ENCODE measurements around the gene BICRAL. TPM values are rescaled to one million over a fixed set of nuclear protein-coding genes. Genes with fewer than 3 reads are reported as not detected.

BICRAL gene, protein sequence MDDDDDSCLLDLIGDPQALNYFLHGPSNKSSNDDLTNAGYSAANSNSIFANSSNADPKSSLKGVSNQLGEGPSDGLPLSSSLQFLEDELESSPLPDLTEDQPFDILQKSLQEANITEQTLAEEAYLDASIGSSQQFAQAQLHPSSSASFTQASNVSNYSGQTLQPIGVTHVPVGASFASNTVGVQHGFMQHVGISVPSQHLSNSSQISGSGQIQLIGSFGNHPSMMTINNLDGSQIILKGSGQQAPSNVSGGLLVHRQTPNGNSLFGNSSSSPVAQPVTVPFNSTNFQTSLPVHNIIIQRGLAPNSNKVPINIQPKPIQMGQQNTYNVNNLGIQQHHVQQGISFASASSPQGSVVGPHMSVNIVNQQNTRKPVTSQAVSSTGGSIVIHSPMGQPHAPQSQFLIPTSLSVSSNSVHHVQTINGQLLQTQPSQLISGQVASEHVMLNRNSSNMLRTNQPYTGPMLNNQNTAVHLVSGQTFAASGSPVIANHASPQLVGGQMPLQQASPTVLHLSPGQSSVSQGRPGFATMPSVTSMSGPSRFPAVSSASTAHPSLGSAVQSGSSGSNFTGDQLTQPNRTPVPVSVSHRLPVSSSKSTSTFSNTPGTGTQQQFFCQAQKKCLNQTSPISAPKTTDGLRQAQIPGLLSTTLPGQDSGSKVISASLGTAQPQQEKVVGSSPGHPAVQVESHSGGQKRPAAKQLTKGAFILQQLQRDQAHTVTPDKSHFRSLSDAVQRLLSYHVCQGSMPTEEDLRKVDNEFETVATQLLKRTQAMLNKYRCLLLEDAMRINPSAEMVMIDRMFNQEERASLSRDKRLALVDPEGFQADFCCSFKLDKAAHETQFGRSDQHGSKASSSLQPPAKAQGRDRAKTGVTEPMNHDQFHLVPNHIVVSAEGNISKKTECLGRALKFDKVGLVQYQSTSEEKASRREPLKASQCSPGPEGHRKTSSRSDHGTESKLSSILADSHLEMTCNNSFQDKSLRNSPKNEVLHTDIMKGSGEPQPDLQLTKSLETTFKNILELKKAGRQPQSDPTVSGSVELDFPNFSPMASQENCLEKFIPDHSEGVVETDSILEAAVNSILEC
- total RNA-seq, result 6.6 and 7.0 TPM in 2 replicates

DNA sequence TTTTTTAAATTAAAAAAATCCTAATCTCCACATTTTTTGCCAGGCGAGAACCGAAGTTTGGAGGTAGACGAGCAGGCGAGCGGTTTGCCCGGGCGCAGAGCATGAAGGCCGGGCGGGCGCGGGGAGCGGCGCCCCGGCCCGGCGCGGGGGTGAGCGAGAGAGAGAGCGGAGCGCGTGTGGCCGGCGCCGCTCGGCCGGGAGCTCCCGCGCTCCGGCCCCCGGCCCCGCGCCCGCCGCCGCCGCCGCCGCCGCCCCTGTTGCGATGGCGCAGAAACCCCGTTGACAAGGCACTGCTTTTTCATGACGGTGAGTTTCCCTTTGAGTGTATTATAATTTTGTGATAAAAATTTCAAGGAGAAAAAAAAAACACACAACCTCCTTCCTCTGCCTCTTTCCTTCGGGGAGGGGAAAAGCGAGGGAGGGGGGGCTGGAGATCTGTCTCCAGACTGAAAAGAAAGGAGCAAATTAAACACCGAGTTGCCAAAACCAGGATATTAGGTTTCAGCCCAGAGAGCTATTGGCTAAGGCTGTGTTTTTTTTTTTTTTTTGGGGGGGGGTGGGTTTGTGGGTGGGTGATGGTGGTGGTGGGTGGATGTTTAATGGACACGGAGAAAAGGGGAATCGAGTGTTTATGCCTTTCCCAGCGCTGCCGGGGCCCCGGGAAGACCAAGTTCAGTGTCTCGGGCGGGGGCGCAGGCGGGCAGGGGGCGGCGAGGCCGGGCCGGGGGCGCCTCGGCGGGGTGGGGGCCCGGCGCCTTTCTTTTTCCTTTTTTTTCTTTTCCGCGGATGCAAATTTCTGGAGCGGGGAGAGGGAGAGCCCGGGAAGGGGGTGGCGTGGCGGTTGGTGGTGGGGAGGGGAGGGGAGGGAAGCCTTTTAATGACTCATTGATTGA, at the start of gene BICRAL:
BICRAL (plus strand) TSS at position 257 of the 893 bp plus-strand sequence. CDS start 39,971 bp downstream, outside the sequence.

DNA sequence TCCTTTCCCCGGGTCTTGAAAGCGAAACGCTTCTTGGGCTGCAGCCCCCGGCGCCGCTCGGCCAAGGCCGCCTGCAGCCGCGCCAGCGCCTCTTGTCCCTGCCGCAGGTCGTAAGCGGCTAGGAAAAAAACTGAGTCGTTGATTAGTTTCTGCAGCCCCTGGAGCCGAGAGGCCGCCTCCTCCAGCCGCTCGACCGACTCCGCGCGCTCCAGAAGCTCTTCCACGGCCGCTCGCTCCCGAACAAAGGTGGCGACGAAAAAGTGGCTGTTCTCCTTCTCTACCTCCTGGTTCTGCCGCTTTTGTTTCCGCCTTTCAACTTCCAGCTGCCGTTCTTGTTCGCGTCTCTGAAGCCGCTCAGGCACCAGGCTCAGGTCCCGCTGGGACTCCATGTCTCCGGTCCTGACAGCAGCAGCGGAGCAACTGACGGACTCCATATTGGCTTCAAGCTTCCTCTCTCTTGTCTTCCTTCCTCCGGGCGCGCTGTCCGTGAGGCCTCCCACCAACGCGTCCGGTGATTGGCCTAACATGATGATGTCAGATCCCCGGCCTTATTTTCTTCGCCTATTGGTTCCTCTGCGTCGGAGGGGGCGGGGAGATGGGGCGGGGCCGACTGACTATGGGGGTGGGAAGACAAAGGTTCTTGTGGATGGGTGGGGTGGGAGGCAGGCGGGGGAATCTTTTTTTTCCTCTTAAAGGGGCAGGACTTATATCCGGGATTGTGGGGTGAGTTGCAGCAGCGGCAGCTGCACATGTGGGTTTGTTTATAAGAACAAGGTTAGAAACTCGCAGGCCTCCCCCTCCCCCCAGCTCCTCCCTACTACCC, 36.0 kb upstream of the BICRAL start, which contains the start of gene TBCC:
TBCC (minus strand) TSS at position 464 of the 823 bp plus-strand sequence; CDS start at position 434, 30 bp downstream.

DNA sequence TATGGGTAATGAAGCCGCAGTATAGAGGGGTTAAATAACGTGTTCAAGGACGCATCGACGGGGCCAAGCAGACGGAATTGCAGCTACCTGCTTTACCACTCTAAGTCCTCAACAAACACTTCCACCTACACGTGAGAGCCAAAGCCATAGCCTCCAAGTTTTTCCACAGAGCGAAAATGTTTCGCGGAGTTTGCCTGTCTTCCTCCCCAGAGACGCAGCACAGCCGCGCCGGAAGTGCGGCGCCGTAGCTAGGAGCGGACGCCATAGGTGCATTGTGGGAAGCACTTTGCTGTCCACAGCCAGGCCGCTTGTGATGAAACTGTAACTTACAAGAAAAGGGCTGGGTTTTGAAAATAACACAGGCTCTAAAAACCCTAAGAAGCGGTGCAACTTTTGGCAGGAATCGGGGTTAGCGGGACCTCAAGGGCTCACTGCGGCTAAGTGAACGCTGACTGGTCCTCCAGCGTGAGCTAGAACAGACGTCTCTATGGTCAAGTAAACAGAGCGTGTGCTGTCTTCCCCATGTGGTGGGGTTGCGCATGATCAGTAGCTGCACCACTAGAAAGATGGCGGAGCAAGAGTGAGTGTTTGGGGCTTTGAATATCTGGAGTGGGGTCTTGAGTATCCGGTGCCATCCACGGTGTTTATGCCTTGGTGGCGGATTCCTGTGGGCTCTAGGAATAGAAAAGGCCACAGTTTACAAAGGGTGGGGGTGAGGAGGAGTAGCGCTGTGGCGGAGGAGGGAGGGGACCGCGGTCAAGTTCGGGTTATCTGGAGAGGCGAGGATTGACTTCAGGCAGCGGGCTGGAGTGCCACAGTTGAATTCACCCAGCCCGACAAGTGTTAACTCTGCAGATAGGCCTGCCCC, 97.8 kb downstream of the BICRAL start, which contains the start of gene RPL7L1:
RPL7L1 (plus strand) TSS at position 245 of the 868 bp plus-strand sequence; CDS start at position 540, 295 bp downstream.

DNA sequence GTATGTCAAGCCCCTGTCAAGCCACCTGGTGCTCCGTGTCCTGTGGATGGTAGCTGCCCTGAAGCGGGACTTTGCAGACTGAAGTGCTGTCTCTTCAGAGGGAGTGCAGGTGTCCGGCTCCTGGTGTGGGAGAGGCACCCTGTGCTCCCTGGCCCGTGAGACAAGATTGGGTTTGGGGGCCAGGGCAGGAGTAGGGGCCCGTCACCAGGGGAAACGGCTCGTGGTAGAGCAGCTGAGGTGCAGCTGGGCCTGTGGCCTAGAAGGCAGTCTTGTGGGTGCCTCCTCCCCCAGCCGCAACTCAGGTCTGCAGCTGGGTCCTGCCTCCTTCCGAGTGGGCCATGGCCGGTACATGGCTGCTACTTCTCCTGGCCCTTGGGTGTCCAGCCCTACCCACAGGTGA, 133.9 kb downstream of the BICRAL start, which contains the start of gene PTCRA:
PTCRA (plus strand) TSS at position 322 of the 400 bp plus-strand sequence; CDS start at position 339, 17 bp downstream.

Other genes starting within 250 kb of the BICRAL start
- gene UBR2, start 218.0 kb upstream of the BICRAL start, total RNA-seq, result 15.8 and 16.2 TPM in 2 replicates
- gene PRPH2, start 59.5 kb upstream of the BICRAL start, total RNA-seq, result 0.12 and 0.24 TPM in 2 replicates
- gene TBCC, start 35.9 kb upstream of the BICRAL start, total RNA-seq, result 27.8 and 38.4 TPM in 2 replicates
- gene RPL7L1, start 97.6 kb downstream of the BICRAL start, total RNA-seq, result 77.8 and 97.9 TPM in 2 replicates
- not detected in 2 replicates for gene PTCRA, start 134.0 kb downstream of the BICRAL start, total RNA-seq
- gene CNPY3, start 147.4 kb downstream of the BICRAL start, total RNA-seq, result 25.5 and 27.7 TPM in 2 replicates
- not detected in 2 replicates for gene GNMT, start 178.7 kb downstream of the BICRAL start, total RNA-seq
- gene PEX6, start 197.1 kb downstream of the BICRAL start, total RNA-seq, result 20.8 and 21.8 TPM in 2 replicates
- 31.8 TPM in 2 replicates for gene PPP2R5D, start 202.5 kb downstream of the BICRAL start, total RNA-seq
- 54.0 and 61.1 TPM in 2 replicates for gene MEA1, start 231.9 kb downstream of the BICRAL start, total RNA-seq
- gene KLHDC3, start 232.2 kb downstream of the BICRAL start, total RNA-seq, result 75.7 and 92.5 TPM in 2 replicates
- 40.7 and 63.8 TPM in 2 replicates for gene RRP36, start 239.6 kb downstream of the BICRAL start, total RNA-seq